ENCODE results near the gene TMA7B. TPM values are rescaled to one million over a fixed set of nuclear protein-coding genes. Genes with fewer than 3 reads are reported as not detected.
A peak's percentile ranks its signal among the peaks of the same experiment; 100 is the strongest.

Gene TMA7B
- total and polyA plus RNA-seq, 4 experiments from 2014 or later = 3.3 to 10.2 (median 9.3) TPM; not detected in 1

DNA sequence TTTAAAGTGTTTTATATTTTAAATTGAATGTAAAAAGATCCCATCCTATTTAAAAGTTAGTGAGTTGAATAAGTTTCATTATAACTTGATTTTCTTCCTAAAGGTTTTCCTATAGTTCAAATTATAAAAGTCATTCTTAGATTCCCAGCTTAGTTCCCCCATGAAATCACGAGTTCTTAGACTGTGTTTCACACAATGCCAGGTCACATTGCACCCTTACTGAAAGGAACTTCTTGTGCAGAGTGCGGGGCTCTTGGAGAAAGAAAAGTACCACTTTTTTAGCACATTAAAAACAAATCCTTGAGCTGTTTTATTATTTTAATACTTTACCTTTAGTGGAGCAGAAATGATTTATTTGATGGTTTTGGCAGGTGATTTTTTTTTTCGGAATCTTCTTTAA lies 43.7 kb upstream of the TMA7B start:
- ChIA-PET CTCF (ENCODE audit: partially characterized antibody) (interaction anchor here (1.2 to 4.6 kb wide), 8 partner anchors 8 to 382 kb away, joined by 3 to 46 read pairs (median 5); no protein-coding TSS in a partner anchor), POLR2A (ENCODE audit: partially characterized antibody) (interaction anchor here (0.6 to 17.3 kb wide), 9 partner anchors 9 to 35 kb away, joined by 4 to 424 read pairs (median 5); partner anchors contain the start of gene GRAP2)
- H3K36me3 Mint-ChIP-seq = peaks cover 17 to 63% of the 10 kb centered on the region in 2 donors
- intact Hi-C loops (cut with micrococcal nuclease) = no loop called here
- peaks cover 80 to 99% (median 89%) of the 10 kb centered on the region in 4 donors for H3K4me1 Mint-ChIP-seq
- peaks cover 0 to 1% of the 10 kb centered on the region in 2 donors for H3K27me3 Mint-ChIP-seq
- Histone ChIP-seq H3K27me3 (ENCODE audit: insufficient read depth, low read length) (no peaks in the 10 kb centered on the region), H3K9me3 (ENCODE audit: control insufficient read depth in 1 of 2, low read length in 2 of 2) (no peaks in the 10 kb centered on the region), H3K4me1 (ENCODE audit: insufficient read depth, low read length) (peaks cover 98% of the 10 kb centered on the region), H3K27ac (ENCODE audit: low read depth, low read length) (peak overlapping the region; percentile 55), H3K4me3 (ENCODE audit: low read length in 2 of 2) (no peak overlapping the region), H3K36me3 (ENCODE audit: insufficient read depth, low read length) (no peaks in the 10 kb centered on the region)
- H3K9me3 Mint-ChIP-seq = no peaks in the 10 kb centered on the region
- H3K4me3 Mint-ChIP-seq = peak overlapping the region in 7 of 8 donors; percentile 4 to 89 (median 74)
- DNase-seq = no peak
- H3K27ac Mint-ChIP-seq = peak overlapping the region in 6 of 7 donors; percentile 56 to 96 (median 92)

DNA sequence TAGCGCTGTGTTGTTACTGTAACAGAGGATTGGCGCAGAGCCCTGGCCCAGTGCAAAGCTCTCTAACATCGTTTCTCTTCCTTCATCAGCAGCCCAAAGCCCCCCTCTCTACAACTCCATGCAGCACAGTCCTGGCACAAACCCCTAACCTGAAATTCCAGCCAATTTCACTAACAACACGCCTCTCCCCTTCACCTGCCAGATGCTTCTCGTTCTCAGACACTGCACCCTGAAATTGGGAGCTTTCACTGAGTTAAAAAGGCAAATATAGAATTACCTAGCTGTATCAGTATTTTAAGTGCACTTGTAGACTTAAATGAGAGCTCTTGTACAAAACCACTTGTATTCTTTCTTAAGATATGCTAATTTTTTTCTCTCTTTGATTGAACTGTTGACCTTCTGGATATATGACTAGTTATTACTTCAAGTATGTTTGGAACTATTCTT lies 43.0 kb upstream of the TMA7B start:
- intact Hi-C loops (cut with micrococcal nuclease) = loop anchor here (1.0 kb wide), 1 partner anchor 14 kb away; no protein-coding TSS in a partner anchor
- POLR2A ChIA-PET (ENCODE audit: partially characterized antibody) = interaction anchor here (1.4 to 17.3 kb wide), 5 partner anchors 8 to 34 kb away, joined by 4 to 424 read pairs (median 63); partner anchors contain the start of gene GRAP2
- H3K36me3 Mint-ChIP-seq = peaks cover 17 to 66% of the 10 kb centered on the region in 2 donors
- no peaks in the 10 kb centered on the region for H3K9me3 ChIP-seq (ENCODE audit: control insufficient read depth in 1 of 2, low read length in 2 of 2)
- H3K27me3 ChIP-seq (ENCODE audit: insufficient read depth, low read length) = no peaks in the 10 kb centered on the region
- H3K4me1 Mint-ChIP-seq = peaks cover 79 to 99% (median 89%) of the 10 kb centered on the region in 4 donors
- peak overlapping the region in 6 of 7 donors; percentile 90 to 96 (median 92) for H3K27ac Mint-ChIP-seq
- H3K36me3 ChIP-seq (ENCODE audit: insufficient read depth, low read length) = no peaks in the 10 kb centered on the region
- peaks cover 98% of the 10 kb centered on the region for H3K4me1 ChIP-seq (ENCODE audit: insufficient read depth, low read length)
- H3K4me3 Mint-ChIP-seq = peak overlapping the region; percentile 60 to 89 (median 79)
- peak overlapping the region; percentile 55 for H3K27ac ChIP-seq (ENCODE audit: low read depth, low read length)
- no peaks in the 10 kb centered on the region for H3K9me3 Mint-ChIP-seq
- peak overlapping the region in 1 of 2 donors; percentile 38 for H3K4me3 ChIP-seq (ENCODE audit: low read length in 2 of 2)
- CTCF ChIA-PET (ENCODE audit: partially characterized antibody) = interaction anchor here (1.5 to 4.6 kb wide), 6 partner anchors 8 to 383 kb away, joined by 3 to 46 read pairs (median 9); no protein-coding TSS in a partner anchor
- DNase-seq = no peak
- H3K27me3 Mint-ChIP-seq = peaks cover 0 to 1% of the 10 kb centered on the region in 2 donors

DNA sequence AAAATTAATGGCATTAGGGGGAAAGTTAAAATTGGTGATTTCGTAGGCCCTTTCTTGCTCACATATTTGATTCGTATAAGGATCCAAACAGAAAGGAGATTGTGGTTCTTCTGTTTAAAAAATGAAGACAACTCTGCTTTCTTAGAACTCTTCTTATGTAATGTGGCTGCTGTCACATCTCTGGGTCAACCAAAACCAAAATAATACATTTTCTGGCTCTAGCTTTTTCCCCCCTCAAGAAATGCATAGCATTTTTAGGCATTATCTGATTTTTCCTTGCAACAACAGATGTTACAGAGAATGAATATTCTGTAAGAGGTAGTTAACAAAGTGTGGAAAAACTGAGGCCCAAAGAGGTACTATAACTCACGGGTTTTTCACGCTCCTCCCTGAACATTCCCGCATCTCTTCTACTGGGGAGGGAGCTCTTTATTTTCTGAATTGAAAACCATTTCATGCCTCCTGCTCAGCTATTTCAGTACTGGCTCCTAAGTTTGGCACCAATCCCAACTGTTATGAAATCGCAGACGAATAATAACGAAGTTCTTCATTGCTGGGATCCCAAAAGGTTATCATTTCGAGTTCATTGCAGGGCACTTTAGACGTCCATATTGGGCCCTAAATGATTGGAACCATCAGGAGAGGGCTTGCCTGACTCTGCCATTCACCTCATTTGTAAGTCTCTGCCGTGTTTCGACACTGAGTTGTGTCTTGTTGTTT lies 42.3 kb upstream of the TMA7B start:
- POLR2A ChIA-PET (ENCODE audit: partially characterized antibody) = interaction anchor here (1.4 to 17.3 kb wide), 6 partner anchors 8 to 34 kb away, joined by 3 to 424 read pairs (median 42); partner anchors contain the start of gene GRAP2

DNA sequence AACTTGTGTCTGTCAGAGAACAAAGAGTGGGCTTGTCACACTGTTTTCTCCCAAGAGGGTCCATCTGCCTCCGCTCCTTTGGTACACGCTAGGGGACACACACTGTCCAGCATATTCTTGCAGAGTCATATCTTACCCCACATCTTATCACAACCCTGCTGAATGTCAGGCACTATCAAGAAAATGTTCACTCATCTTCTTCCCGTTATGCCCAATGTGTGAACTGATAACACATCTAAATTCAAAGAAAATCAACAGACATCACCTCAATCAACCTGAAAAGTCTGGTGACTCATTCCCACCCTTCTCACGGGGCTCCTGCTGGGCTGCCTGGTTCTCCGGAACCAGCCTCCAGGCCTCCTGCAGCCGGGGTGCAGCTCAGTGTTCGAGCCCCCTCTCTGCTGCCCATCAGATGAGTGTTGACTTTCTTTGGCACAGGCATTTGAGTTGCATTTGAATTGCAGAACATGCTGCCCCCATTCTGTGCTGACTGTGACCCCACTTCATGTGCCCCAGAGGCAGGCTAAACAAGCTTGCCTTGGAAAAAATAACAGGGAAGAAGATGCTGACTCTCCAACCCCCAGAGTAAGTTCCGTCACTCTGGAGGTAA lies 40.0 kb upstream of the TMA7B start:
- peaks cover 0 to 1% of the 10 kb centered on the region in 2 donors for H3K27me3 Mint-ChIP-seq
- intact Hi-C loops (cut with micrococcal nuclease) = loop anchor here (2.0 kb wide), 1 partner anchor 13 kb away; no protein-coding TSS in a partner anchor
- H3K36me3 Mint-ChIP-seq = peaks cover 19 to 65% of the 10 kb centered on the region in 2 donors
- POLR2A ChIA-PET (ENCODE audit: partially characterized antibody) = interaction anchor here (0.9 to 11.5 kb wide), 11 partner anchors 9 to 259 kb away, joined by 3 to 424 read pairs (median 6); partner anchors contain the start of gene GRAP2
- Histone ChIP-seq H3K4me3 (ENCODE audit: low read length in 2 of 2) (peak overlapping the region in 1 of 2 donors; percentile 8), H3K36me3 (ENCODE audit: insufficient read depth, low read length) (no peaks in the 10 kb centered on the region), H3K27ac (ENCODE audit: low read depth, low read length) (peak overlapping the region; percentile 57), H3K4me1 (ENCODE audit: insufficient read depth, low read length) (peaks cover 100% of the 10 kb centered on the region), H3K27me3 (ENCODE audit: insufficient read depth, low read length) (no peaks in the 10 kb centered on the region), H3K9me3 (ENCODE audit: control insufficient read depth in 1 of 2, low read length in 2 of 2) (no peaks in the 10 kb centered on the region)
- CTCF ChIA-PET (ENCODE audit: partially characterized antibody) = interaction anchor here (1.0 to 6.9 kb wide), 9 partner anchors 11 to 385 kb away, joined by 3 to 68 read pairs (median 7); partner anchors contain the start of gene GRAP2
- peak overlapping the region; percentile 81 to 91 (median 86) for H3K4me3 Mint-ChIP-seq
- peak overlapping the region in 6 of 7 donors; percentile 96 to 99 (median 98) for H3K27ac Mint-ChIP-seq
- H3K9me3 Mint-ChIP-seq = no peaks in the 10 kb centered on the region
- peaks cover 79 to 99% (median 89%) of the 10 kb centered on the region in 4 donors for H3K4me1 Mint-ChIP-seq
- peak in 1 of 5 donors; percentile 86 for DNase-seq

More for the DNA sequence above, 42.3 kb upstream of the TMA7B start:
- H3K36me3 Mint-ChIP-seq = peaks cover 21 to 66% of the 10 kb centered on the region in 2 donors
- Histone ChIP-seq H3K4me1 (ENCODE audit: insufficient read depth, low read length) (peaks cover 98% of the 10 kb centered on the region), H3K4me3 (ENCODE audit: low read length in 2 of 2) (peak overlapping the region in 1 of 2 donors; percentile 38), H3K9me3 (ENCODE audit: control insufficient read depth in 1 of 2, low read length in 2 of 2) (no peaks in the 10 kb centered on the region), H3K27ac (ENCODE audit: low read depth, low read length) (peak overlapping the region; percentile 55), H3K27me3 (ENCODE audit: insufficient read depth, low read length) (no peaks in the 10 kb centered on the region), H3K36me3 (ENCODE audit: insufficient read depth, low read length) (no peaks in the 10 kb centered on the region)
- H3K27me3 Mint-ChIP-seq = peaks cover 0 to 1% of the 10 kb centered on the region in 2 donors
- CTCF ChIA-PET (ENCODE audit: partially characterized antibody) = interaction anchor here (1.0 to 4.6 kb wide), 5 partner anchors 9 to 21 kb away, joined by 3 to 46 read pairs (median 5); no protein-coding TSS in a partner anchor
- peaks cover 78 to 99% (median 89%) of the 10 kb centered on the region in 4 donors for H3K4me1 Mint-ChIP-seq
- intact Hi-C loops (cut with micrococcal nuclease) = loop anchor here (1.0 kb wide), 1 partner anchor 13 kb away; no protein-coding TSS in a partner anchor
- peak overlapping the region; percentile 60 to 89 (median 79) for H3K4me3 Mint-ChIP-seq
- H3K9me3 Mint-ChIP-seq = no peaks in the 10 kb centered on the region
- no peak for DNase-seq
- peak overlapping the region in 6 of 7 donors; percentile 90 to 96 (median 92) for H3K27ac Mint-ChIP-seq

DNA sequence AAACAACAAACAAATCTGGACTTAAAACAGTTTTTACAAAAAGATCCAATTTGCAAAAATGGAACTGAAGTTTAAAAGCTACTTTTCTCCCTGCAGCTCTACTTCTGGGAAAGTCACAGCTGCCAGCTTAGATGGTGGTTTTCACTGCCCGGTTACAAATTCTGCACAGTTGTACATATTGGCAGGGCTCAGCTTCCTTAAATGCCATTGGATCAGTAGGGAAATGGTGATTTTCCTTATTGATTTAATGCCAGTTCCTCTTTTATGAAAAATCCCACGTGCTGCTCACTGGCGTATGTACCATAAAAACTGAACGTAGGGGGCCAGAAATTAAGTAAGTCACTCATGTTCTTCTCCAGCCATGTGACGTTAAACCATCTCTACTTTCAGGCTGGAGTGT lies 36.5 kb upstream of the TMA7B start:
- no peak overlapping the region for H3K4me3 ChIP-seq (ENCODE audit: low read length in 2 of 2)
- H3K9me3 Mint-ChIP-seq = no peaks in the 10 kb centered on the region
- peaks cover 100% of the 10 kb centered on the region for H3K4me1 ChIP-seq (ENCODE audit: insufficient read depth, low read length)
- H3K4me3 Mint-ChIP-seq = peak overlapping the region in 5 of 8 donors; percentile 22 to 64 (median 33)
- DNase-seq = no peak
- no peaks in the 10 kb centered on the region for H3K9me3 ChIP-seq (ENCODE audit: control insufficient read depth in 1 of 2, low read length in 2 of 2)
- POLR2A ChIA-PET (ENCODE audit: partially characterized antibody) = interaction anchor here (0.7 to 11.5 kb wide), 8 partner anchors 9 to 399 kb away, joined by 3 to 424 read pairs (median 8); partner anchors contain the start of gene GRAP2
- peaks cover 0 to 1% of the 10 kb centered on the region in 2 donors for H3K27me3 Mint-ChIP-seq
- CTCF ChIA-PET (ENCODE audit: partially characterized antibody) = interaction anchor here (0.9 to 6.9 kb wide), 4 partner anchors 9 to 395 kb away, joined by 3 to 68 read pairs (median 3); no protein-coding TSS in a partner anchor
- H3K27ac ChIP-seq (ENCODE audit: low read depth, low read length) = peak overlapping the region; percentile 6
- peaks cover 63 to 79% (median 70%) of the 10 kb centered on the region in 4 donors for H3K4me1 Mint-ChIP-seq
- no peaks in the 10 kb centered on the region for H3K36me3 ChIP-seq (ENCODE audit: insufficient read depth, low read length)
- intact Hi-C loops (cut with micrococcal nuclease) = no loop called here
- H3K36me3 Mint-ChIP-seq = peaks cover 25 to 62% of the 10 kb centered on the region in 2 donors
- peak overlapping the region in 6 of 7 donors; percentile 19 to 93 (median 72) for H3K27ac Mint-ChIP-seq
- no peaks in the 10 kb centered on the region for H3K27me3 ChIP-seq (ENCODE audit: insufficient read depth, low read length)

DNA sequence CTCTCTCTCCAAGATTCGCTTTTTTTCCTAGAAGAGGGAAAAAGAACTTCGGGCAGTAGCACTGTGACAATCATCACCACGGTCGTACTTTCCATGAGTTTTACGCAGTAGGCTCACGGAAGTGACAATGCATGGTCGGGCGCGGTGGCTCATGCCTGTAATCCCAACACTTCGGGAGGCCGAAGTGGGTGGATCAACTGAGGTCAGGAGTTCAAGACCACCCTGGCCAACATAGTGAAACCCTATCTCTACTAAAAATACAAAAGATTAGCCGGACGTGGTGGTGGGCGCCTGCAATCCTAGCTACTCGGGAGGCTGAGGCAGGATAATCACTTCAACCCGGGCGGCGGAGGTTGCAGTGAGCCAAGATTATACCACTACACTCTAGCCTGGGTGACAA lies 35.9 kb upstream of the TMA7B start:
- peak overlapping the region; percentile 49 for H3K27ac ChIP-seq (ENCODE audit: low read depth, low read length)

More for the DNA sequence above, 35.9 kb upstream of the TMA7B start:
- Mint-ChIP-seq H3K36me3 (peaks cover 25 to 62% of the 10 kb centered on the region in 2 donors), H3K27me3 (peaks cover 0 to 1% of the 10 kb centered on the region in 2 donors), H3K9me3 (no peaks in the 10 kb centered on the region), H3K4me1 (peaks cover 61 to 75% (median 68%) of the 10 kb centered on the region in 4 donors), H3K27ac (peak overlapping the region in 5 of 7 donors; percentile 55 to 93 (median 79)), H3K4me3 (peak overlapping the region in 4 of 8 donors; percentile 33 to 64 (median 62))
- no peak for DNase-seq
- POLR2A ChIA-PET (ENCODE audit: partially characterized antibody) = interaction anchor here (0.7 to 11.5 kb wide), 13 partner anchors 8 to 1657 kb away, joined by 3 to 424 read pairs (median 5); partner anchors contain the start of gene GRAP2
- intact Hi-C loops (cut with micrococcal nuclease) = no loop called here
- Histone ChIP-seq H3K4me3 (ENCODE audit: low read length in 2 of 2) (no peak overlapping the region), H3K4me1 (ENCODE audit: insufficient read depth, low read length) (peaks cover 100% of the 10 kb centered on the region), H3K9me3 (ENCODE audit: control insufficient read depth in 1 of 2, low read length in 2 of 2) (no peaks in the 10 kb centered on the region), H3K36me3 (ENCODE audit: insufficient read depth, low read length) (no peaks in the 10 kb centered on the region), H3K27me3 (ENCODE audit: insufficient read depth, low read length) (no peaks in the 10 kb centered on the region)
- CTCF ChIA-PET (ENCODE audit: partially characterized antibody) = interaction anchor here (1.0 to 6.9 kb wide), 5 partner anchors 8 to 395 kb away, joined by 3 to 68 read pairs (median 11); no protein-coding TSS in a partner anchor

All from CD4-positive, alpha-beta memory T cell (primary cell).